ENCODE measurements around the gene C4orf17. TPM values are rescaled to one million over a fixed set of nuclear protein-coding genes. Genes with fewer than 3 reads are reported as not detected.

Gene C4orf17
- total RNA-seq, 1 experiment from 2014 or later: not detected

GRCh38 chr4:99578714-99579113 lies 67.9 kb downstream of the C4orf17 start (continued):
- TF ChIP-seq ATF6 (CRISPR knock-in tag; IDR thresholded peaks at IDR 0.05) (no peak), PRDM15 (CRISPR knock-in tag; IDR thresholded peaks at IDR 0.05) (no peak), NFE2L1 (CRISPR knock-in tag; IDR thresholded peaks at IDR 0.05) (no peak), ZBTB43 (CRISPR knock-in tag; IDR thresholded peaks at IDR 0.05) (no peak), ZNF671 (CRISPR knock-in tag; IDR thresholded peaks at IDR 0.05) (no peak), HMGA2 (CRISPR knock-in tag; IDR thresholded peaks at IDR 0.05) (no peak), ZSCAN18 (CRISPR knock-in tag; IDR thresholded peaks at IDR 0.05) (no peak)

- Mint-ChIP-seq H3K9me3 (no peaks in the 10 kb centered on the region), H3K4me3 (no peak overlapping the region), H3K4me1 (peaks cover 4% of the 10 kb centered on the region), H3K27me3 (ENCODE audit: low read depth) (no peaks in the 10 kb centered on the region), H3K36me3 (no peaks in the 10 kb centered on the region), H3K27ac (no peak overlapping the region)
- no peak for DNase-seq (ENCODE audit: low spot score)
- ATAC-seq: no peak
- CTCF ChIA-PET: no interaction called here
- POLR2A ChIA-PET: no interaction called here
- TF ChIP-seq TCF7 (CRISPR knock-in tag; IDR thresholded peaks at IDR 0.05; ENCODE audit: low read depth) (no peak), ATF3 (CRISPR knock-in tag; conservative IDR thresholded peaks at IDR 0.05) (no peak), CREM (CRISPR knock-in tag; IDR thresholded peaks at IDR 0.05) (no peak), NFYB (CRISPR knock-in tag; conservative IDR thresholded peaks at IDR 0.05; ENCODE audit: low read depth) (no peak), ETV6 (CRISPR knock-in tag; IDR thresholded peaks at IDR 0.05) (no peak), CREB1 (CRISPR knock-in tag; IDR thresholded peaks at IDR 0.05) (no peak), USF1 (CRISPR knock-in tag; IDR thresholded peaks at IDR 0.05) (no peak), ESRRA (CRISPR knock-in tag; IDR thresholded peaks at IDR 0.05; ENCODE audit: borderline replicate concordance) (no peak), MXD4 (CRISPR knock-in tag; IDR thresholded peaks at IDR 0.05; ENCODE audit: borderline replicate concordance) (no peak), RORB (CRISPR knock-in tag; IDR thresholded peaks at IDR 0.05) (no peak), PRDM15 (CRISPR knock-in tag; IDR thresholded peaks at IDR 0.05) (no peak), ATF2 (CRISPR knock-in tag; IDR thresholded peaks at IDR 0.05; ENCODE audit: borderline replicate concordance, low read depth) (no peak), E2F1 (CRISPR knock-in tag; IDR thresholded peaks at IDR 0.05) (no peak), RELA (CRISPR knock-in tag; IDR thresholded peaks at IDR 0.05; ENCODE audit: borderline replicate concordance) (no peak)
Observed at GRCh38 chr4:99585516-99585915, 74.7 kb downstream of the C4orf17 start.
